Erythroblast (primary cell): Measurements from ENCODE around the gene PLEKHG3.

Source experiments
- GATA1 ChIP-seq: IDR thresholded peaks from 2 replicates; pipeline ENCODE4 v1.6.1; 2011; ENCODE audit warnings: low read depth, mild to moderate bottlenecking, control low read depth, low read length, moderate library complexity
- POLR2A ChIP-seq: IDR thresholded peaks from 2 replicates; pipeline ENCODE4 v1.6.1; 2011; ENCODE audit warnings: mild to moderate bottlenecking, low read length

DNA sequence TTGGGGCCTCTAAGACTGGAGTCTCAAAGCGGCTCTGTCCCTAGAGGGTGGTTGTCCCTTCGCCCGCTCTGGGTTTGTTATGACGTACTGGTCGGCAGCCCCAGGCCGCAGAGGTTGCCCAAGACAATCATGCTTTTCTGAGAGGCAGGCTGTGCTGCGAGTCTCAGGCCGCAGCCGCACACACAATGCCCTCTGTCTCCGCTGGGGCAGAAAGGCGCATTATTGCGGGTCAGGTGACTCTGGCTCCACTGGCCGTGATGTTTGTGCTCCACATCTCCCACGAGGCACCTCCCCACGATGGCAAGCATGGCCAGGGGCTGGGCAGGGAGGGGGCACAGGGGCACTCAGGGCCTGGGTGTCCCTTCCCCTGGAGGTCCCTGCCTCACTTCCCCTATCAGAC is 21.0 kb upstream of the PLEKHG3 start:
- no peak for TF ChIP-seq POLR2A
- no peak for TF ChIP-seq GATA1
